GM21529 (cell line): ENCODE measurements around the gene KBTBD4.
A peak's percentile ranks its signal among the peaks of the same experiment; 100 is the strongest.
"Not testable (repeated sequence)": the region's sequence is repeated elsewhere in the genome, so short reads cannot be mapped to it uniquely, and the experiment has no call there.

Source experiments
- ATAC-seq: cut with Tn5 transposase; IDR thresholded peaks from one replicate; pipeline ENCODE4 v1.9.1; 2021; ENCODE audit not compliant: unreplicated experiment

The KBTBD4 gene

DNA sequence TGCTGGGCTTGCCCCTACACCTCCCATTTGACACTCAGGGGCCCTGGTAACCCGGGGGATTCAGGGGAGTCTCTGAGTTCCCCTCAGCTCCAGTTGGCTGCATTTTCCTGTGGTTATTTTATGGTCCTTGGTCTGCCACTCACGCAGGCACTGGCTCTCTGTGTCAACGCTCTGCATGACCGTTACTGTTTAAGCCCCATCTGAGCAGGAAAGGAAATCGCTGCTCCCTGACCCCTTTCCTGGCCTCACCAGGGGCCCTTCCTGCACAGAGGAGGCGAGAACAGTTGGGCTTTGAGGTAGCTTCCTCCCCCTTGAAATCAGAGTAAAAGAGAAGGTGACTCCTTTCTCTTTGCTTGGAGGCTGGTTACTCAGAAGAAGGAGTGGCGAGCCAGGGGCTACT, 13.0 kb upstream of the KBTBD4 start:
- no peak for ATAC-seq

DNA sequence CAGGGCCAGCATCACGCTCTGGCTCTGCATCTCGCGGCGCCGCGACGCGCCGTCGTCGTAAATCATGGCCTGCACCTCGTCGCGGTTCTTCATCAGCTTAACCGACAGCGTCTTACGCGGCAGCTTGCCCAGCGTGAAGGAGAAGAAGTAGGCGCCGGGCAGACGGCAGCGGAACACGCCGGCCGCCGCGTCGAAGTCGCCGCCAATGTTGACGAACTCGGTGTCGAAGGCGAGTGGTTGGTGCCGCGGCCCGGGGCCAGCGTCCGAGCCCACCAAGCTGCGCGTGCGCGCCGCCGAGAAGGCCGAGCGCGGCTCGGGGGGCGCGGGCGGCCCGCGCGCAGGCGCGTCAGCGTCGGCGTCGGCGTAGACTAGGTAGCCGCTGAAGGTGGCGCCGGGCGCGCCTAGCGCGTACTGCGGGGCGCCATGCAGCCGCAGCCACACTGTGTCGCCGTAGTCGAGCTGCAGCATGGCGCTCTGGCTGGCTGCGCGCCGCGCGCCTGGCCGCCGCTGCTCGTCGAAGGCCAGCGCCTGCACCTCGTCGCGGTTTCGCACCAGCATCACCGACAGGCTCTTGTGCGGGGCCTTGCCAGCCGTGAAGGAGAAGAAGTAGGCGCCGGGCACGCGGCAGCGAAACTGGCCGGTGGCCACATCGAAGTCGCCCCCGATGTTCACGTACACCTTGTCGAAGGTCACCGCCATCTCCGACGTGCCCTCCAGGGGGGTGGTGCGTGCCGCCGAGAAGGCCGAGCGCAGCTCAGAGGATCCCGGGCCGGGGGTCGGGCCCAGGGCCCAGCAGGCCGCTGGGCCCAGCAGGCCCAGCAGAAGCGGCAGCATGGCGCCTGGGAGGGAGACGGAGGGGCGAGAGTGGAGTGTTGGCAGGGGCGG, 11.4 kb upstream of the KBTBD4 start:
- ATAC-seq, result no peak

DNA sequence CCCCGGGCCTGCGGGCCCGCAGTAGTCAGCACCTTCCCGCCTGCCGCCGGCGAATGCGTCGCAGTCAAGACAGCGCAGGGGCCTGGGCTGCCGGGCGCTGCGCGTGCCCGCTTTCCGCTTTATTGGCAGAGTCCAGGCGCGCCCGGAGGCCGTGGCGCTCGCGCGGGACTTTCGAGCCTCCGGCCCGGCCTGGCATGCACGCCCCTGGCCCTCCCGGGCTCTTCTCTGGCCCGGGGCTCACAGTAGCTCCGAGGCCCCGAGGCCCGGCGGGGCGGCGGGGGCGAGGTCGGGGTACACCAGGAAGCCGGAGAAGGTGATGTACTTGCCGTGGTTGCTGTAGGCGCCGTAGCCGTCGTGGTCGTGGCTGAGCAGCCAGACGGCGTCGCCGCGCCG, 10.8 kb upstream of the KBTBD4 start:
- no peak for ATAC-seq

DNA sequence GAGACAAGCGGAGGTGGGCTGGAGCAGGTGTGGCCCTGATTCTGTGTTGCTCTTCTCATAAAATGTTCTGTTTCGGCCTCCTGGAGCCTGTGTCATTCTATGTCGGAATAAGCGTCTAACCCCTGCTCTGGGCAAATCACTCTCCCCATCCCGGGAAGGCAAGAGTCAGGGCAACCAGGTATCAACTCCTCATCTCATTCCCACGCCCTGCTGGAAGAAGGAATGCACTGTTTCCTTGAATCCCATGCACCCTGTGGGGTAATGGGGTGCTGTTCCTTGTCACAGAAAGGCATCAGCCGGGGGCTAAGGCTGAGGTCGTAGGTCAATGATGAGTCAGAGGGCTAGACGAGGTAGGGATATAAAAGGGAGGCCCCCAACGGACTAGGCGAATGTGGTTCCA, 10.3 kb upstream of the KBTBD4 start:
- no peak for ATAC-seq

DNA sequence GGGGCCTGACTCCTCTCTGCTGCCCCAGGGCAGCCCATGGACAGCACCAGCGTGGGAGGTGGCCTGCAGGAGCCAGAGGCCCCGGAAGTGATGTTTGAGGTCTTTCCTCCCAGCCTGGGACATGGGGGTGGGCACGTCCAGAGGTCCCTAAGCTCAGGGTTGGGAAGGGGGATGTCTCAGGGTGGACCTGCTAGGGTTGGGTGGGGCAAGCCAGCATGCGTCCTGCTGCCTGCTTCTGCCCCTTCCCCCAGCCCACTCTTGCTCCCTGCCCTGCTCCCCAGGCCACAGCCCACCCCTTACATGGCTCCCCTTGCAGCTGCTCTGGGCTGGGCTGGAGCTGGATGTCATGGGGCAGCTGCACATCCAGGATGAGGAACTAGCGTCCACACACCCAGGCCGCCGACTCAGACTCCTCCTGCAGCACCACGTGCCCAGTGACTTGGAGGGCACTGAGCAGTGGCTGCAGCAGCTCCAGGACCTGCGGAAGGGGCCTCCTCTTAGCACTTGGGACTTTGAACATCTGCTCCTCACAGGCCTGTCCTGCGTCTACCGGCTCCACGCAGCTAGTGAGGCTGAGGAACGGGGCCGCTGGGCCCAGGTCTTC, 9.1 kb upstream of the KBTBD4 start:
- ATAC-seq, result no peak

DNA sequence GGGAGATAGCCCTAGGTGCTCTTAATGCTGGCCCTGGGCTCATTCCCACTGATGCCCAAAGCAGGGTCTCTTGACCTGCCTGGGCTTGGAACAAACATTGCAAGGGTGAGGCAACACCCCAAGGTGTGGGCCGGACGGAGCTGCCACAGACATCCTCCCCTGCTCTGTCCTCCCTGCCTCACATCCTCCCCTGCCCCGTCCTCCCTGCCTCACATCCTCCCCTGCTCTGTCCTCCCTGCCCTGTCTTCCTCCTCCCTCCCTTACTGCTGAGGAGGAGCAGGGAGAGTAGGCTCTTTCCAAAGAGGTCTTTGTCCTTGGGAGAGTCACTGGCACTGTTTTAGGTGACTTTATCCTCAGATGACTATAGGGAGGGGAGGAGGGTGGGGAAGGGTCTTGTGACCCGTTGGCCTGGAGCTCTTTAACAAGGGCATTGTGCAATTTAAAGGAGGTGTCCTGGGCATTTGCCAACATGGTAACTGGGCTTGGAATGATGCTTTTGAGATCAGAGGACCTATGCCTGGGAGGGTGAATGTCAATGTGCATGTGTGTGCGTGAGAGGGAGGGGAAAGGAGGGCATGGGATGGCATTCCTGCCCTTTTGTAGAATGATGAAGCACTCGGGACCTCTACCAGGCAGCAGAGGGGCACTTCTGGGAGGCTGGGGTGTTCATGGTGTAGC, 8.4 kb upstream of the KBTBD4 start:
- ATAC-seq, result no peak

DNA sequence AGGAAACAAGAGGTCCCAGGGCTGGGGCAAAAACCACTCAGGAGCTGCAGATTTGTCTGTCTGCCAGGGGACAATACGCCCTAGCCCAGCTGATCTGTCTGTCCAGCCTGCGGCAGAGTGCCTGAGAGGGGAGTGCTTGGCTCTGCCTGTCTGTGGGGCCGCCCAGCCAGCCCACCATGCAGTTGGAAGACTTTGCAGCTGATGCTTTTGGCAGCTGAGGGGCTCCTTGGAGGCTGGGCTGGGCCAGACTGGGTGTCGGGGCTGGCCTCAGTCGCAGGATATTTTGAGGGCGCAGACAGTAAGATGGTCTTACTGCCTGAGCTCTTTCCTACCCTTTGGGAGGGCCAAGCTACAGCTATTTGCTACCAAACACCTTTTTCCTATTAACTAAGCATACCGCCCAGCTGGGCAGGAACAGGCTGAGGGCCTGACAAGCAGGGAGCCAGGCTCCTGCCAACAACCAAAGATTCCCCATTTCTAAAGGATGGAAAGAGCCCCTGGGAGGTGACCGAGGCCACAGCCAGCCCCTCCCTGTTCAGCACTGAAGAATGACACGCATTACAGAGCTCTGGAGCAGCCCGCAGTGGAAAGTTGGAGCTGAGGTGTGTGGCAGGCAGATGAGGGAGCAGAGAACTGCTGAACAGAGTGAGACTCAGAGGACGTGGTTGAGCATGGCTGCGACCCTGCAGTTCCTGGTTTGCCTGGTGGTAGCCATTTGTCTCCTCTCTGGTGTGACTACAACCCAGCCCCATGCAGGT, 7.5 kb upstream of the KBTBD4 start, which contains the start of gene FAM180B:
Gene FAM180B (plus strand): TSS at position 581 of the 758 bp plus-strand sequence. CDS start 91 bp downstream, at position 672.
- no peak for ATAC-seq

DNA sequence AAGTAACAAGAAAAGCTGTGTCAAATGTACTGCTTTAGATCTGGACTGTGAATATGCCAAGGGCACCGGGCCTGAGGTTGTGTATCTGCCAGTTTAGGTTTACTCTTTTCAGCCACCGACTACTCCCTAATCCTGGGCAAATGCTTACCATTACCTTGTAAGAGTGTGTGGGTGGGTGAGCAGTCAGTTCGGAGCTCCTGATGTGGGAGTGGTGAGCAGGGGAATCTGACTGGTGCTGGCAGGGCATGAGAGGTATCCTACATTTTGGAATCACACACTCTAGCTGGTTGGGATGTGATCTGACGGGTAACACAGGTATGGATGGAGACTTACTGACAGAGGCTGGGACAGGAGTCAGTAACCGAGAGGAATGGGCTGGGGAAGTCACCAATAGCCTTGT, 5.1 kb upstream of the KBTBD4 start:
- ATAC-seq, result no peak

DNA sequence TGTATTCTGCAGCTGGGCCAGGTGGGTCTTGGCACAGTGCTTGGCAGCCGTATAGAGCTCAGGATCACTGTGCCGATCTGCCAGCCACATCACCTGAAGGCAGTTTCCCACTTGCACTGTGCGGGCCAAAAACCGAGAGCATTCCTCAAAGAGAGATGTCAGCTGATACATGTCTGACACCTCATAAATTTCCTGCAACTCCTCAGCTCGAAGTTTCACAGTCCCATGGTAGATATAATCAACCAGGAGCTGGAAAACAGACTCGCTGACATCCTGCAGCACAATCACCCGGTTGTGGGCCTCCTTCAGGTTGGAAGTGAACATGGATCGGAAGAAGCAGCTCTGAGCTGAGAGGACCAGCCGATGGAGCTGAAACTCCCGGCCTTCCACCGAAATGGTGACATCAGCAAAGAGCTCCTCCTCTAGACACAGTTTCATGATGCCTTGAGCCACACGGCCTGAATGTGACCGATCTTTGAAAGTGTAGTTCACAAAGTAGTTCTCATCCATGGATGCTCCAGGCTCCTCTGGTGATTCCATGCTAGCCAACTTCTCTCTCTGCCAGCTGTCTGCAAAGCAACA, 1.2 kb downstream of the KBTBD4 start:
- no peak for ATAC-seq

DNA sequence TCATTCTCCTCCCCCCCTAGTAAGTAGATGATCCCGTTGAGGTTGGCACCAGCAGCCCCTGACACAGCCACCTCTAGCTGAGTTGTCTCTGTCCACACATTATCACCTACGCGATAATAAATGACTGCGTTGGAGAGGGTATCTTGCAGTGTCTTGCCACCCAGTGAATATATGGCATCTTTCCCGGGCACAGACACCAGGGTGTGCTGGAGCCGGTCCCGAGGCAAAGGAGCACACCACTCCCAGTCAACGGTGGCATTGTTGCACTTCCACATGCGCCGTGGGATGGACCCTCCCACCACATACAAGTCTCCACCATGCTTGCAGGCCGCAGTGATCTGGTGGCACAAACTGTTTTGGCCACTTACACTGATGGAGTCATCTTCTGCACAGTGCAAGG, 5.4 kb downstream of the KBTBD4 start:
- no peak for ATAC-seq

DNA sequence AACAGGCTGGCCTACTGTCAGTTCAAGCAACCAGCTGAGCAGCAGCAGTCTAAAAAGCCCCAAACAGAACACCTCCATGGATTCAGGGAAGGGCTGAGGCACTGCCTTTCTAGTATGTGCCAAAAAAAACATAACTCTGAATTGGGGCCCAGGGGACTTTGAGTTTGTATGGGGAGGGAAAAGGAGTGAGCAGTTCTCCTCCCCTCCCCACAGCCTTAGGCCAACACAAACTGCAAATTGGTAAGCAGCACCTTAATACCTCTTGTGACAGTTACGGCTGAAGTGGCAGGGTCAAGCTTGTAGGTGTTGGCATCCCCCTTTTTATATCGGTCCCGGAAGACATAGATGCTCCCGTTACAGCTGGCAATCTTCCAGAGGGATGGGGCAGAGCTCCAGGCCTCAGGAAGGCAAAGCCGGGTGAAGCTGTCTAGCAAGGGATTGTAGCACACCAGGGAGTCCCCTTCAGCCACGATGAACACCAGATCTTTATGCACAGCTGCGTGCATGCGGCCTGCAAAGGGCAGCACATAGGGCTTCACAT, 6.0 kb downstream of the KBTBD4 start:
- ATAC-seq, result no peak

DNA sequence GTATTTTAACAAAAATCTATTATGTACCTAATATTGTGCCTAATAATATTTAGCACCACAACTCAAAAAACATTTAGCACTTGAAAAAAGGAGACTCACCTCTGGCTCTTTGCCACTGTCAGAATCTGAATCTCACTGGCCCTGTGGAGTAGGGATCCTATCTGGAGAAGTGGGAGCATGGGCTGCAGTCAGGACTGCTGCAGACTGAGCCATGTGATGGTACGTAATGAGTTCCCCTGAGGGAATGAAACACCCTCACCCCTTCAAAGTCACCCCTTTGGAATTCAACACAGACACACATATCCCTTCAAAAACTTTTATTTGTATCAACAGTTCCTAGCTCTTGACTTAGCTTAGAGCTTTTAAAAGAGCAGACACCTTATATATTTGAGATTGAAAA, 6.9 kb downstream of the KBTBD4 start:
- no peak for ATAC-seq

DNA sequence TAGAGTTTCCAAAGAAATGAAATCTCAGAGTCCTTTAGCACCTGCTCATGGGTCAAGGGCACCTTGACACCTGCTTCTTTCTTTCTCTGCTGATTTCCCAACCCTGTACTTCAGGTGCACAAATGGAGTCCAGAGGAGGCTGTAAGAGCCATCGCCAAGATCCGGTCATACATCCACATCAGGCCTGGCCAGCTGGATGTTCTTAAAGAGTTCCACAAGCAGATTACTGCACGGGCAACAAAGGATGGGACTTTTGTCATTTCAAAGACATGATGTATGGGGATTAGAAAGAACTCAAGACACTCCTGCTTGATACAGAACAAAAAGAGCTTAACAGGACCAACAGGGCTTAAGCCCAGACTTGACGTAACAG, 7.4 kb downstream of the KBTBD4 start:
- ATAC-seq, result no peak

DNA sequence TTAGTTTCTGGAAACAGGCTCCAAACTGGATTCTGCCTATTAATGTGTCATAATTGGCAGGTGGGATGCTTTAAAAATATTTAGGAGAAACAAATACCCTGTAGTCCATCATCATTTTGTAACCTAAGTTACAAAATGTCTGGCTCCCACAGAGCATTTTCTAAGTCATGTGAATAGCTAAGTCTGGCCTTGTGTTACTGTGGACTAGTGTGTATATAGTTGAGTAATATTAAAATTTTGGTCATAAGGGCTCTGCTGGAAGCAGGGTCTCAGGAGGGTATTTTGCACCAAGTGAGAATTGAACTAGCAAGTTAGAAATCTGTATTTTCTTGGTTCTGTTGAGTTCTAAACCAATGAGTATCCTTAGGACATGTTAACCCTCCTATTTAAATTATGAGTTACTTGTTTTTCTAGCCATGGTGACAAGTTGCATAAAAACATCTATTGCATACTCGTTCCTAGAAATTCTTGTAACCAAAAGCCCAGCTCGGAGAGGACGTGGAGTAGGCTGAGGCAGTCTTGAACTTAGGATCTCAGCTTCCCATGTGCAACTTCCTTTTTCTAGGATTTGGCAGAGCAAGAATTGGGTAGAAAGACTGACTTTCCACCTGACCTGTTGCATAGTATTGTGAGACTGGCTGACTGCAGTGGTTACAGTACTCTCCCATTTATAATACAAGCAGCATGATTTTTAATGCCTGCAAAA, 8.0 kb downstream of the KBTBD4 start:
- ATAC-seq, result no peak

DNA sequence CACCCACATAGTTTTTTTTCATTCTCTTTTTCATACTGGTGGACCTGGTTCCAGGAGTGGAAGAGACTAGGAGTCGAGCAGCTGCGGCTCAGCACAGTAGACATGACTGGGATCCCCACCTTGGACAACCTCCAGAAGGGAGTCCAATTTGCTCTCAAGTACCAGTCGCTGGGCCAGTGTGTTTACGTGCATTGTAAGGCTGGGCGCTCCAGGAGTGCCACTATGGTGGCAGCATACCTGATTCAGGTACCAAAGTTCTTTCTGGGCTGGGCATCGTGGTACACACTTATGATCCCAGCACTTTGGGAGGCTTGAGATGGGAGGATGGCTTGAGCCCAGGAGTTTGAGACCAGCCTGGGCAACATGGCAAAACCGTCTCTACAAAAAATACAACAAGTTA, 9.1 kb downstream of the KBTBD4 start:
- no peak for ATAC-seq

DNA sequence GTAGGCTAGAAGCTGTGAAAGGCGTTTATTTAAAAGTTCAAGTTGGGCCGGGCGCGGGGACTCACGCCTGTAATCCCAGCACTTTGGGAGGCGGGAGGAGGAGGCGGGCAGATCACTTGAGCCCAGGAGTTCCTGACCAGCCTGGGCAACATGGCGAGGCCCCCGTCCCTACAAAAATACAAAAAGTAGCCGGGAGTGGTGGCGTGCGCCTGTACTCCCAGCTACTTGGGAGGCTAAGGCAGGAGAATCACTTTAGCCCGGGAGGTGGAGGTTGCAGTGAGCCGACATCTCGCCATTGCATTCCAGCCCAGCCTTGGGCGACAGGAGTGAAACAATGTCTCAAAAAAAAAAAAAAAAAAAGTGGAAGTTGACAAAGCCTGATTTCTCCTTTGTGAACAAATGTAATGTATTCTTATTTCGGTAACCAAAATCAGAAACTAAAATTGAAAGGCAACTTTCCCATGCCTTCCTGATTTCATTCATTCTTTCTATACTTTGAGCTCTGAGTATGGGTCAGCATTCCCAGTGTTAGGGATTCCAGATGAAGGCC, 12.5 kb downstream of the KBTBD4 start:
- ATAC-seq, result no peak

DNA sequence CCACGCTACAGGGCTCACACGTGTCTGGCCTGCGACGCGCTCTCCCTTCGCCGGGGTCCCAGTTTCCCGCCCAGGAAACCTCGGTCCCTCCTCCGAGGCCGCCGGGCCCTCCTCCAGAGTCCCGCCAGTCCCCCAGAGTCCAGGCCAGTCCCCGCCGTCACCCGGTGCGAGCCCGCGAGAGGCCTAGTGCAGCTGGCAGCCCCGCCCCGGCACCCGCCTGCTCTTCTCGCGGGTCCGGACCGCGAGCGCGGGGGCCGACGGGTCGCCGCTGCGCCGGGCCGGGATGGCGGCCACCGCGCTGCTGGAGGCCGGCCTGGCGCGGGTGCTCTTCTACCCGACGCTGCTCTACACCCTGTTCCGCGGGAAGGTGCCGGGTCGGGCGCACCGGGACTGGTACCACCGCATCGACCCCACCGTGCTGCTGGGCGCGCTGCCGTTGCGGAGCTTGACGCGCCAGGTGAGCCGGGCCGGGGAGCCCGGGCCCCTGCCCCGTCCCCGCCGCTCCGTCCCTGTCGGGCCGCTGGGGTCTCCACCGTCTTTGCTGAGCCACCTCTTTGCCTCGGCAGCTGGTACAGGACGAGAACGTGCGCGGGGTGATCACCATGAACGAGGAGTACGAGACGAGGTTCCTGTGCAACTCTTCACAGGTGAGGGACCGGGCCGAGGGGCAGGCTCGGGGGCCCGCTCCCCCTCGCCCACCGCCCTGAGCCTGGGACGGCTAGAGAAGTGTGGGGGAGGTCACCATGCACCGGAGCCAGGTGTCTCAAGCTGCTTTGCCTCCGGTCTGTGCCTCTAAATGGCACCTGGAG, 13.2 kb downstream of the KBTBD4 start, which contains the start of gene PTPMT1:
Gene PTPMT1 (plus strand): TSS at position 260 of the 809 bp plus-strand sequence. CDS start 24 bp downstream, at position 284.
- peak; percentile 89 for ATAC-seq

DNA sequence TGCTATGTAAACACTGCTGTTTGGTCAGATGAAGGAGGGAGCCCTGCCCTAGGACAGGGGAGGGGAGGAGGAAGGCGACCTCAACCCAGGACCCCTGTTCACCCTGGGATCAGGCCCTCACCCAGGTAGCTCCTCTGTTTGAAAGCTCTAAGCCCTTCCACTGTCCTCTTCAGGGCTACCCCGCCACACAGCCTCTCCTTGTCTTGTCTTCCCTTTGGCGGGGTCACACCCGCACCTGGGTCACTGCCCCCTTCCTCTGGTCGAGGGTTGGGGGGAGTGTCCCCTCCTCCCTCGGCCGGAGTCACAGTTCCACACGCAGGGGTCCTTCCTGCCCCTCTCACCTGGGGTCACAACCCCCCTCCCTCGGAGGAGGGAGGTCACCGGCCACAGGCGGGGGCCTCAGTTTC, 13.8 kb downstream of the KBTBD4 start:
- ATAC-seq, result peak; percentile 14

DNA sequence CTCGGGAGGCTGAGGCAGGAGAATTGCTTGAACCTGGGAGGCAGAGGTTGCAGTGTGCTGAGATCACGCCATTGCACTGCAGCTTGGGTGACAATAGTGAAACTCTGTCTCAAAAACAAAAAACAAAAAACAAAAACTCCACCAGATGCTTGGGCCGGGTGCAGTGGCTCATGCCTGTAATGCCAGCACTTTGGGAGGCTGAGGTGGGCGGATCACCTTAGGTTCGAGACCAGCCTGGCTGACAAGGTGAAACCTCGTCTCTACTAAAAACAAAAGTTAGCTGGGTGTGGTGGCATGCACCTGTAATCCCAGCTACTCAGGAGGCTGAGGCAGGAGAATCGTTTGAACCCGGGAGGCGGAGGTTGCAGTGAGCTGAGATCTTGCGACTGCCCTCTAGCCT, 14.4 kb downstream of the KBTBD4 start:
- not testable (repeated sequence) for ATAC-seq
